Left hindlimb (tissue), 1 donor: ENCODE data around the gene R3HDM2.
"Not testable (repeated sequence)": the region's sequence is repeated elsewhere in the genome, so short reads cannot be mapped to it uniquely, and the experiment has no call there.

Experiments
- DNase-seq: peaks from one replicate; pipeline ENCODE4 v3.0.0-alpha.2; 2018

Gene R3HDM2

DNA sequence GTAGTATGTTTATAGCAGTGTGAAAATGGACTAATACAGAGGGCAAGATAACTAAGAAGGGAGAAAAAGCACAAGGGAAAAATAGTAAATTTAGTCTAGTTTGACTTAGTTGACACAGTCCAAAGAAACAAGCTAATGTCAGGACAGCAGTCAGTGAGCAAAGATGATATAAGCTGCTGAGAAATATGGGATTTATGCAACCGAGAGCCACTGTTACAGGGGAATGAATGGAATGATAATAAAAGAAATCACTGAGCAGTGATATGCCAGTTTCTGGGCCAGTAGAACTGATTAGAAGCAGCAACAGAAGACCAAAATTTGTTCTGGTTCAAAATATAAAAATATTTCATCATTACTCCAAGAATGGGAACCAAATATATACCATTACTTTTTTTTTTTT lies 60.1 kb downstream of the R3HDM2 start:
- no peak for DNase-seq

DNA sequence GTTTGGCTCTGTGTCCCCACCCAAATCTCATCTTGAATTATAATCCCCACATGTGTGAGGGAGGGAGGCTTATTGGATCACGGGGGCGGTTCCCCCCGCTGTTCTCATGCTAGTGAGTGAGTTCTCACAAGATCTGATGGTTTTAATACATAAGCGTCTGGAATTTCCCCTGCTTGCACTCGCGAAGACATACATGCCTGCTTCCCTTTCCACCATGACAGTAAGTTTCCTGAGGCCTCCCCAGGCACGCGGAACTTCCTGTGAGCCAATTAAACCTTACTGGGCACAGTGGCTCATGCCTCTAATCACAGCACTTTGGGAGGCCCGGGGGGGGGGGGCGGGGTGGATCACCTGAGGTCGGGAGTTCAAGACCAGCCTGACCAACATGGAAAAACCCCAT lies 60.8 kb downstream of the R3HDM2 start:
- no peak for DNase-seq

DNA sequence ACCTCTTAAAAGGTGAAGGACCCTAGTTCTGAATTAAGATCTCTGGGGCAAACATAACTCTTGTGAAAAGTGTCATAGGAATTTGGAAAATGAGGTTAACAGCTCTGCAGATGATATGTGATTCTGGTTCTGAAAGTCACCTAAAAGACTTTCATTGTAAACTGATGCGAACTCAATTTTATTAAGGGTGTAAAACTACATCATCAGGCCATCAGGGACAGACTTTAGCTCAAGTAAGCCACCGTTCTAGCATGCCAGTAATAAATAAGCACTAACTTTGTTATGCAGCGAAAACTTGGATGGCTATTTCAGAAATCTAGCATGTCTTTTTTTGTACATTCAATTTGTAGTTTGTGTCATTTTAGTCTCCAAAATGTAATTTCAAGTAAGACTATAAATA lies 61.6 kb downstream of the R3HDM2 start:
- no peak for DNase-seq

- no peak for DNase-seq
Observed at GRCh38 chr12:57368349-57369095, 62.3 kb downstream of the R3HDM2 start.

- no peak for DNase-seq
Observed at GRCh38 chr12:57367121-57367520, 63.7 kb downstream of the R3HDM2 start.

DNA sequence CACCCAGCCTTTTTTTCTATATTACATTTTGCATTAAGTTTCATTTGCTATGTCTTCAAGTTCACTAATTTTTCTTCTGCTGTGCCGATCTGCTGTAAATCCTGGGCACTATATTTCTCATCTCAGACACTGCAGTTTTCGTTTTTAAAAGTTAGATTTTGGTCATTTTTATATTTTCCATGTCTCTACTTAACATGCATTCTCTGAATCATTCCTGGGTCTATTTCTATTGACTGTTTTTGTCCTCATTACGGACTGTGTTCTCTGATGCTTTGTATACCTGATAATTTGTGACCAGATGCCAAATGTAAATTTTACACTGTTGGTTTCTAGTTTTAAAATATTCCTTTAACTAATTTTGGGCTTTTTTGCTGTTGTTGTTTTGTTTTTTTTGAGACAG lies 64.5 kb downstream of the R3HDM2 start:
- DNase-seq = no peak

DNA sequence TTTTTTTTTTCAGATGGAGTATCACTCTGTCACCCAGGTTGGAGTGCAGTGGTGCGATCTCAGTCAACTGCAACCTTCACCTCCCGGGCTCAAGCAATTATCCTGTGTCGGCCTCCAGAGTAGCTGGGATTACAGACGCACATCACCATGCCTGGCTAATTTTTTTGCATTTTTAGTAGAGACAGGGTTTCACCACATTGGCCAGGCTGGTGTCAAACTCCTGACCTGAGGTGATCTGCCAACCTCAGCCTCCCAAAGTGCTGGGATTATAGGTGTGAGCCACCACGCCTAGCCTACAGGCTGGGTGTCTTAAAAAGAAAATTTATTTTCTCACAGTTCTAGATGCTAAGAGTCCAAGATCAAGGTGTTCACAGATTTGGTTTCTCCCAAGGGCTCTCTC lies 66.7 kb downstream of the R3HDM2 start:
- not testable (repeated sequence) for DNase-seq

- no peak for DNase-seq
Observed at GRCh38 chr12:57360468-57360867, 70.4 kb downstream of the R3HDM2 start.

DNA sequence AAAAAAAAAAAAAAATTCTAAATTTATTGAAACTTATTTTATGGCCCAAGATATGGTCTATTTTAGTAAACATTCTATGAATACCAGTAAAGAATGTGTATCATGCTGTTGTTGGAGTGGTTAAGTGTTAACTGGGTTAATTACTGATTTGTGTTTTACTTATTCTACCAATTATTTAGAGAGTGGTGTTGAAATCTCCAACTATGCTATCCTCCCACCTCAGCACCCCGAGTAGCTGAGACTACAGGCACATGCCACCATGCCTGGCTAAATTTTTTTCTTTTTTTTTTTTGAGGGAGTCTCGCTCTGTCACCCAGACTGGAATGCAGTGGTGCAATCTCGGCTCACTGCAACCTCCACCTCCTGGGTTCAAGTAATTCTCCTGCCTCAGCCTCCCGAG lies 72.2 kb downstream of the R3HDM2 start:
- DNase-seq = no peak

DNA sequence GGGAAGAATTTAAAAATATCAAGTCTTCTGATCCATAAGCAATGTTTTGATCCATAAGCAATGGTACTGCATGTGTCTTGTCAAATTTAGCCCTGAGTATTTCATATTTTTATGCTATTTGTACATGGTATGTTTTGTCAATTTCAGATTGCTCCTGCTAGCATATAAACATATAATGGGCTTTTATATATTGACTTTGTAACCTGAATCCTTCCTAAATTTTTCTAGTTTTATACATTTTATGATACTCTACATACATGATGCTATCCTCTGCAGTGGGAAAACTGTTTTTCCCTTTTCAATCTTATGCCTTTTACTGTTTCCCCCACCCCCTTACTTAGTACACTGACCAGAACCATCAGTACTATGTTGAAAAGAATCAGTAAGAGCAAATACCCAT lies 75.1 kb downstream of the R3HDM2 start:
- no peak for DNase-seq

DNA sequence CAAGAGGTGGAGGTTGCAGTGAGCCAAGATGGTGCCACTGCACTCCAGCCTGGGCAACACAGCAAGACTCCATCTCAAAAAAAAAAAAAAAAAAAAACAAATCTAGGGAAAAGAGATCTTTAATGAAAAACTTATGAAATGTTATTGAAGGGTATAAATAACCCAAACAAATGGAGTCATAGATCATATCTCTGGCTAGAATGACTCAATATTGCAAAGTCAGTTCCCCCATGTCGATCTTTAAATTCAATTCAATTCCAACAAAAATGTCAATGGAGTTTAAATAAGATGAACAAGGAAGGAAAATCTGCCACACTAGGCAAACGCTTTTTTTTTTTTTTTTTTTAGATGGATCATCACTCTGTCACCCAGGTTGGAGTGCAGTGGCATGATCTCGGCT lies 78.7 kb downstream of the R3HDM2 start:
- DNase-seq = no peak

- DNase-seq = no peak
Observed at GRCh38 chr12:57347284-57347683, 83.6 kb downstream of the R3HDM2 start.

DNA sequence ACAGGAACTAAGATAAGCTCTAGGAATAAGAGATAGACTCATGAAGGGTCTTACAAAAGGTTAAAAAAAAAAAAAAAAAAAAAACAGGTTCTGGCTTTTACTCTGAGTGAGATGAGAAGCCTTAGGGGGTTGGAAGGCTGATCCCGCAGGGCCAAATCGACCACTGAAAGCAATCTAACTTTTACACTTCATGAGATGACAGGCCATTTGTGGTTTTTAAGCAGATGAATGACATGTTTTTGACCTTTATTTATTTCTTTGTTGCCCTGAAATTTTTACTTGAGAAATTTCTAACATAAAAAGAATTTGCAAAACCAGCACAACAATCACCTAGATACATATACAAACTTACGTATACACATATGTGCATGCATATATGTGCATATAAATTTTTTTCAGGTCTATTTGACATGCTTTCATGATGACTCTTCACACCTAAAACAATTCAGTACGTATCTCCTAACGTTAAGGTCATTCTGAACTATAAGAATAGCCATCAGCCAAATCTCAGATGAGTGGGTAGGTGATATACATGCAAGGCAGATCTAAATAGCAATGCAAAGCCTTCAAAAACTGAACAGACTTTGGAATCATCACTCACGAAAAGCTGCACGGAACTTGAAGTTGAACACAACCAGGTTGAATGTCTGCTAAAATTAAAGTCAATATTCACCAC lies 87.0 kb downstream of the R3HDM2 start:
- DNase-seq = no peak

DNA sequence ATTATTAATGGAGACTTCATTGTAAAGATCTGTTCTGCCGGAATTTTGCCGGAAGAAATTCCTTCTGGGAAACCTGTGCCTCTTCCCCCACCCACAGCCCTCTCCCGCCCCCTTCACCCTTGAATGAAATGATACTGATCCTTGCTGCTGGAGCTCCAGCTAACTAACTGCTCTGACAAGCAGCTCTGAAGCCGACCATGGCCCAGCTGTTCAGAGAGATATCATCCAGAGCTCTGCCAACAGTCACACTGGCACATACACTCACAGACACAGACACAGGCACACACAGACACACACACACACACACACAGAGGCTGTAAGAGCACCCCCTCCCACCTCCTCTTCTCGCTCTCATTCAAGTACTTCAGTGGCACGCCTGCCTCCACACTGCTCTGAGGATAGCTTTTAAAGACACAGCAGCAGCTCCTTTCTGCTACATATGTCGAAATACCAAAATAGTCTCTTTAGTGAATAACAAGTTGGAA lies 88.6 kb downstream of the R3HDM2 start:
- DNase-seq = peak; percentile 73

- no peak for DNase-seq
Observed at GRCh38 chr12:57341275-57341990, 89.4 kb downstream of the R3HDM2 start.

DNA sequence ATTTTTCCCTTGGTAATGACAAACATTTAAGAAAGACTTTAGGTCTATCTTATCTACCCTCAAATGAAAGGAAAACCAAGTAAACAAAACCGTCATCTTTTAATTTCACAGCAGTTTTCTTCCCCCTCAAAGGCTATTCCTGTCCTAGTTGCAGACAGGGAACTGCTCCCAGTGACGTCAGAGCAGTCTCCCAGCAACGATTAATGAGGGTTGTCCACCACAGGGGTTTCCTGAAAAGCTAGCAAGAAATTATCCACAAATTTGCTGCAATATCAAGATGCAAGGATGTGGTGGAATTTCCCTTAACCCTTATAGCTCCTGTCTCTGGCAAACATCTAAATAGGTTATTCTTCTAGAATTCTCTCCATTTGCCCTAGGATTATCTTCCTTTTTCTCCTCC lies 90.7 kb downstream of the R3HDM2 start:
- DNase-seq = peak; percentile 68

GRCh38 chr12:57336299-57336698 lies 94.5 kb downstream of the R3HDM2 start:
- DNase-seq = not testable (repeated sequence)

DNA sequence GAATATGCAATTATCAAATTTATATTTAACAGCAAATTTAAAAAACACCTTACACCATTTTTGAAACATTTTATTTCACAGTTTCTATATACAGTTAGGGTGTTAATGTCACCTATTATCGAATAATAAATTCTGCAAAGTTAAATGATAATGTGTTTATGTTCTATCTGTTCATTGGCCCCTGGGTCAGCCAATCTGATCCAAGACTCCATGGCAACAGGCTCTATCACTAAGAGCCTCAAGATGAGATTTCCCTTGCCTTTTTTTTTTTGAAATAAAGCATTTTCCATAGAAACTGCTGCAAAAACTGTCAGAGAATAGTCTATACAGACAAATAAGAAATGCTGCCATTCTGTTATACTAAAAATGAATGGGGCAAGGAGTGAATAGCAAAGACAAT lies 96.6 kb downstream of the R3HDM2 start:
- no peak for DNase-seq

DNA sequence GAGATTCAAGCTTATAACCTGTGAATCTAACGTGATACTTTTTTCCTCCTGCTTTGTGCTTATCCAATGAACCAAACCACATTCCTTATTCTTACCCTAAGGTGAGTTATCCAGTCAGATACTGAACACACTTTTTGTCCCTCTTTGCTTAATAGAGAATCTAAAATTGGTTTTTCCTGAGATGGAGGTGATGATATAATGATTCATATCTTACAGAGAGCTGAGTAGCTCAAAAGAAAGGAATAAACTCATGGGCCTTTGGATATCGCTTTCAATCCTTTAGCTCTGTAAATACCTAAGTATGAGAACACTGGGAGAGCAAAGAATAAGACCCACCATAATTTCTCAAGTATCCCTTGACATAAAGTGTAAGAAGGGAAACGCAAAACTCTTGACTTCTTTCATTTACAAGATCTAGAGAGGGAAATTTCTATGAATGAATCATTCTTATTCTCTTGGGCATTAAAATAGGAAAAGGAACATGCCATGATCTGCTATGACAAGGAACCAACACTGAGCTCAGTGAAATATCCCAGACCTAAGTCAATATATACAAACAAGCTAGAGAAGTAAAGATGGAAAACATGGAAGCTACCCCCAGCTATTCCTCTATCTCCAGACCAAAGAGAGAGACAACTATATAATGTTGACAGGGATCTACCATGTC lies 98.1 kb downstream of the R3HDM2 start:
- no peak for DNase-seq

DNA sequence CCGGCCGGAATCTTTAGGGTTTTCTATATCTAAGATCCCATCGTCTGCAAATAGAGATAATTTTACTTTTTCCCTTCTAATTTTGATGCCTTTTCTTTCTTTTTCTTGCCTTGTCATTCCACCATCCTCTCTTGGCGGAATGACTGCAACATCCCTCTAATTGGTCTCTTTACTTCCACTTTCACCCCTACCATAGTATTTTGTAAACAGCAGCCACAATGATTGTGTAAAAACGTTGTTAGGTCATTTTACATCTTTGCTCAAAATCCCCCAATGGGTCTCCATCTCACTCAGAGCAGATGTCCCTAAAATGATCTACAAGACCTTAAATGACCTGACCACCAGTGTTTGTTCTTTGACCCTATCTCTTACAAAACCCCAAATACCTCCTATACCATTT lies 99.9 kb downstream of the R3HDM2 start:
- no peak for DNase-seq

- DNase-seq = no peak
Observed at GRCh38 chr12:57329219-57329618, 101.6 kb downstream of the R3HDM2 start.

GRCh38 chr12:57325395-57325794 lies 105.4 kb downstream of the R3HDM2 start:
- DNase-seq = no peak

- DNase-seq = no peak
Observed at GRCh38 chr12:57323416-57323815, 107.4 kb downstream of the R3HDM2 start.
